ENCODE results near the gene MLLT3.

DNA sequence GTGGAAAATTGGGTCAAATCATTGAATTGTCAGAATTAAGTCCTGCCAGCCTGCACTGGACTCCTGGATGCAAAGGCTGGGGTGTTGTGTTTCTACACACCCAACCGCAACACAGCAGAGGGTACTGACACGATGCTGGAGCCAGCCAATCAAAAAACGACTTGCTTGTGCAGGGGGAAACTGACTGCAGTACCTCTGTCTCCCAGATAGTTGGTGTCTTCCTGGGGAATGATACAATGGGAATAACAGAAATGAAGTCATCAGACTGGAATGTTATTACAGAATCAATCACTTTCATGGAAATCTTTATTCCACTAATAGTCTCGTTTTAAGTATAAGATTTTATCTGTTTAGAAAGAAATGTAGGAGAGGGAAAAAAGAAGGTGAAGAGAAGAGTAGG is 330.3 kb downstream of the MLLT3 start:
- no peak for TF ChIP-seq POLR2A (IDR thresholded peaks at IDR 0.05)
- TF ChIP-seq, protein P1, sequence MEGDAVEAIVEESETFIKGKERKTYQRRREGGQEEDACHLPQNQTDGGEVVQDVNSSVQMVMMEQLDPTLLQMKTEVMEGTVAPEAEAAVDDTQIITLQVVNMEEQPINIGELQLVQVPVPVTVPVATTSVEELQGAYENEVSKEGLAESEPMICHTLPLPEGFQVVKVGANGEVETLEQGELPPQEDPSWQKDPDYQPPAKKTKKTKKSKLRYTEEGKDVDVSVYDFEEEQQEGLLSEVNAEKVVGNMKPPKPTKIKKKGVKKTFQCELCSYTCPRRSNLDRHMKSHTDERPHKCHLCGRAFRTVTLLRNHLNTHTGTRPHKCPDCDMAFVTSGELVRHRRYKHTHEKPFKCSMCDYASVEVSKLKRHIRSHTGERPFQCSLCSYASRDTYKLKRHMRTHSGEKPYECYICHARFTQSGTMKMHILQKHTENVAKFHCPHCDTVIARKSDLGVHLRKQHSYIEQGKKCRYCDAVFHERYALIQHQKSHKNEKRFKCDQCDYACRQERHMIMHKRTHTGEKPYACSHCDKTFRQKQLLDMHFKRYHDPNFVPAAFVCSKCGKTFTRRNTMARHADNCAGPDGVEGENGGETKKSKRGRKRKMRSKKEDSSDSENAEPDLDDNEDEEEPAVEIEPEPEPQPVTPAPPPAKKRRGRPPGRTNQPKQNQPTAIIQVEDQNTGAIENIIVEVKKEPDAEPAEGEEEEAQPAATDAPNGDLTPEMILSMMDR (IDR thresholded peaks at IDR 0.05), result no peak
- TF ChIP-seq POLR2AphosphoS5 (IDR thresholded peaks at IDR 0.05), result no peak

All from prostate gland (tissue), 2 donors.